RWPE1 (cell line): ENCODE results near the gene PLOD3.
A peak's percentile ranks its signal among the peaks of the same experiment; 100 is the strongest.

Experiments
- CTCF ChIA-PET: fragments of 350-600 bp; sonication (Branson Sonifier 250); formaldehyde crosslinking; extraction: SDS; loops from one replicate; lab custom pipeline; 2021; lab: Yijun Ruan, JAX
- POLR2A ChIA-PET: fragments of 400-600 bp; formaldehyde crosslinking; extraction: SDS; loops from one replicate; lab custom pipeline; 2020; ENCODE audit warnings: antibody characterized with exemption; ENCODE audit not compliant: low non-redundant PET; lab: Yijun Ruan, JAX
- DNase-seq: peaks from one replicate; pipeline ENCODE4 v3.0.0; 2012; ENCODE audit warnings: low spot score
- H3K27ac ChIP-seq: fragments of 450-650 bp; 2 replicates; pipeline ENCODE4 v1.5.1; 2017
- CTCF ChIP-seq: fragments of 450-650 bp; conservative IDR thresholded peaks from 2 replicates; pipeline ENCODE4 v1.5.1; 2017; ENCODE audit warnings: low read depth, mild to moderate bottlenecking

Gene PLOD3

DNA sequence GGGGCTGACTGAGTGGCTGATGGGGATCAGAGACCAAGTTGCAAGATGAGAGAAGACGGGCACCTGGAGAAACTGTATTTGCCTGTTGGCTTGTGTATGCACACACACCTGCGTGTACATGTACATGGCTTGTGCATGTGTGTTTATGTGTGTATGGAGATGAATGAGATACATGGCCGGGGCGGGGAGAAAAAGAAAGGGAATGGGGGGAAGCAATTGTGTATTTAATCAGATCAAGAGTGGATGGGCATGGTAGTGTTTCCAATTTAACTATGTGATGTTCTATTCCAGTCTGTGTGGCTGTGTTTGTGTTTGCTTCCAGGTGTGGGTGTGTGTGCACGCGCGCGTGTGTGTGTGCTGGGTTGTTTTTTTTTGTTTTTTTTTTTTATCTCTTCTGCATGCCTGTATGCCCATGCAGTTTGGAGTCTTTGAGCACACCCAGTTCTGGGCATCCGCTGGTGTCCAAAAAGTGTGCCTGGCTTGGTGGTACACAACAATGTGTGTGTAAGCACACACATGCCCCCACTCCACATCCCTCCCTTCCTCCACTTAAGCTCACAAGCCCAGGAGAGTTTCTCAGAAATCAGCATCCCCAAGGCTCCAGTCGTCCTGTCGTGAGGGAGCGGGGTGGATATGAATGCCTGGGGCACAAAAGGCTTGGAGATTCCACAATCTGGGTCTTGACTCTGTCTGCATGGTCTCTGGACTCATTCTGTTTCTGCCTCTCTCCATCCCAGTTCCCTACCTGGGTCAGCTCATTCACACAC lies 49.6 kb downstream of the PLOD3 start:
- DNase-seq, result no peak
- H3K27ac ChIP-seq, result no peak overlapping the region; the same call in 1 of the 2 replicates
- no peak for TF ChIP-seq CTCF
- CTCF ChIA-PET, result interaction anchor here (0.5 to 1.2 kb wide), 4 partner anchors 24 to 76 kb away, joined by 3 to 16 read pairs (median 4); no protein-coding TSS in a partner anchor
- POLR2A ChIA-PET, result no interaction called here

DNA sequence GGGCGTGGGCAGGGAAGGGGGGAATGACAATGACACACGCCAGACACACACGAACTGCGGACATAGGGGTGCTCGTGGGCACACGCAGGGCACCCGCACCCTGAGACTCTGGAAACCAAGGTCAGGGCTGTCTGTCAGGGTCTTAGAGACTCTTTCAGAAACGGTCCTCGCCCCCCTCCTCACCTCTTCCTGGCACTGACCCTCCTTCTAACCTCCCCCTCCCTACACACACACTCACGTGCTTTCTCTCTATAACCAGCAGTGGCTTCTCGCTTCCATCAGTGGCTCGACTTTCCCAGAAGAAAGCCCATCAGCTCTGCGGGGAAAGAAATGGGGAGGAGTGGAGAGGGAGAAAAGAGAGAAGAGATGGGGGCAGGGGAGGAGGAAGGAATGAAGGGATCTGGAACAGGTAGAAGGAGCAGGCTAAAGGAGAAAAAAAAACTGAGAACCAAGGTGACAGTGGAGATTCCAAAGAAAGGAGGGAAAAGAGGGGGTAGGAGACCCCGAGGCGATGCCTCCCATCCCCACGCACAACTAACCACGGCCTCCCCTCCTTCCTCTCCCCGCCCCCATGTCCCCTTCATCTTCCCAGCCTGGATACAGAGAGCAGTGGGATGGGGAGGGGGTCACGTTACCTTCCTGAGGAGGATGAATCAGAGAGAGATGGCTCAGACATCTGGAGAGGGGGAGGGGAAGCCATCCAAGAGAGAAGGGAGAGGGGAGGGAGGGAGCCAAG lies 50.3 kb downstream of the PLOD3 start:
- TF ChIP-seq CTCF, result no peak
- H3K27ac ChIP-seq, result no peak overlapping the region
- no peak for DNase-seq
- ChIA-PET POLR2A (no interaction called here), CTCF (interaction anchor here (0.5 to 2.0 kb wide), 2 partner anchors 23 to 26 kb away, joined by 4 to 7 read pairs; no protein-coding TSS in a partner anchor)

DNA sequence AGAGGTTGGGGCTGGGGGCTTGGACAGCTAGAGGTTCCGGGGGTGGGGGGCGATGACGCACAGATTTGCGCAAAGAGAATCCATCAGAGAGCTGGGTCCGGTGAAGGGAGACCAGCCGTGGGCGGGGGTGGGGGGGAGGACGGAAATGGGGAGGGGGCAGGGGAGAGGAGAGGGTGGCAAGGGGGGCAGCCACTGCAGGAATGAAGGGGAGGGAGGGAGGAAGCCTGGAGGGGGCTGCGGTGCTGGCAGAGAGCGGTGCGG lies 50.8 kb downstream of the PLOD3 start:
- no peak for DNase-seq
- ChIA-PET CTCF (interaction anchor here (2.0 kb wide), 1 partner anchor 23 kb away, joined by 7 read pairs; no protein-coding TSS in a partner anchor), POLR2A (no interaction called here)
- no peak for TF ChIP-seq CTCF
- H3K27ac ChIP-seq, result no peak overlapping the region

- ChIA-PET CTCF (interaction anchor here (2.0 kb wide), 1 partner anchor 22 kb away, joined by 7 read pairs; no protein-coding TSS in a partner anchor), POLR2A (no interaction called here)
- no peak overlapping the region for H3K27ac ChIP-seq
- DNase-seq, result no peak
- TF ChIP-seq CTCF, result no peak
Observed at GRCh38 chr7:101165958-101166647, 51.3 kb downstream of the PLOD3 start.

DNA sequence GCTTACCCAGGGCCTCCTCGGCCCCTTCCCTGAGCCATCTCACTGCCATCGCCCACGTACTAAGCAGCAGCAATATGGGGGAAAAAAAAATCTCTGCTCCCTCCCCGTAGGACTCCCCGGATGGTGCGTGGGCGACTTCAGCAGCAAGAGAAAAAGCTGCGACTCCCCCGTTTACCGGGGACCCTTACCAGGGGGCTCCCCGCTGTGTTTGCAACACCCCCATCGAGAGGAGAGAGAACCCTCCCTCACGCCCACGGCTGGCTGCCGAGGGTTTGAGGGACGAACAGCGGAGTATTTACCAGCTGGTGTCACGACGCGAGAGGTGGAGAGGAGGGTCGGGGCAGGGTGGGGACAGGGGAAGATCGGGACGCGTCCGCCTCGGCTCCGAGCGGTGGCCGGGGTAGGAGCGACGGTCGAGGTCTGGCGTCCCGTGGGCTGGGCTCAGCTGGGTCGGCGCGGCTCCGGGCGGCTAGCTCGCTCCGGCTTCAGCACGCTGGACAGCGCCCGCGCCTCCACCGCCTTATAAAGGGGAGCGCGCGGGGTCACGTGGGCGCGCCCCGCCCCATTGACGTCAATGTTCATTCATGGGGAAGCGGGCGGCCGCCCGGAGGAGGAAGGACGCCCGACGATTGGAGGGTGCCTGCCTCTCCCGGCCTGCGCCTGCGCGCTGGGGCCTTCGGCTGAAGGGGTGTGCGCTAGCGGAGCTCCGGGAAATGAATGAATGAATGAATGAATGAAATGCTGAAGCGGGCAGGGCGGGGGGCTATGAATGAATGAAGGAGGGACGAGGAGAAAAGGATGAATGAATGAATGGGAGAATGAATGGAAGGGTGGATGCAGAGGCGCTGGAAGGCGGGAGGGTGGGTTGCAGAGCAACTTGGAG lies 52.1 kb downstream of the PLOD3 start, which contains the start of gene VGF:
Gene VGF (minus strand): TSS at position 495 of the 883 bp plus-strand sequence. CDS start 726 bp downstream, outside the sequence.
- DNase-seq, result peak; percentile 95

More for the DNA sequence above, 52.1 kb downstream of the PLOD3 start, which contains the start of gene VGF:
- H3K27ac ChIP-seq, result peak within 1 kb of the TSS; percentile 86
- ChIA-PET CTCF (interaction anchor here (1.2 to 2.0 kb wide), 3 partner anchors 21 to 27 kb away, joined by 6 to 10 read pairs (median 7); no protein-coding TSS in a partner anchor), POLR2A (interaction anchor here (0.5 kb wide), 1 partner anchor 41 kb away, joined by 7 read pairs; no protein-coding TSS in a partner anchor)
- no peak for TF ChIP-seq CTCF
